CD4-positive, alpha-beta memory T cell (primary cell): Measurements from ENCODE around the gene TNP2. TPM values are rescaled to one million over a fixed set of nuclear protein-coding genes. Genes with fewer than 3 reads are reported as not detected.
A peak's percentile ranks its signal among the peaks of the same experiment; 100 is the strongest.

Experiments used
- CTCF ChIA-PET: fragments of 350-600 bp; sonication (Branson Sonifier 250); formaldehyde crosslinking; loops from one replicate; lab custom pipeline; 2021; ENCODE audit warnings: inconsistent platforms; ENCODE audit not compliant: partially characterized antibody; lab: Charles Lee
- POLR2A ChIA-PET: fragments of 350-600 bp; sonication (Branson Sonifier 250); formaldehyde crosslinking; loops from one replicate; lab custom pipeline; 2021; ENCODE audit not compliant: partially characterized antibody; lab: Charles Lee
- DNase-seq, 5 donors: peaks; one replicate each; pipeline versions ENCODE4 v3.0.0 to v3.0.0-alpha.2; 2020 to 2022; ENCODE audit warnings: mixed read lengths in 1 of 5
- H3K27ac ChIP-seq: one replicate; pipeline ENCODE4 v1.7.0; 2013; ENCODE audit warnings: low read depth, low read length
- H3K27me3 ChIP-seq: 2 replicates; pipeline ENCODE4 v1.7.0; 2013; ENCODE audit warnings: mild to moderate bottlenecking, low read length, moderate library complexity; ENCODE audit not compliant: insufficient read depth
- H3K36me3 ChIP-seq: 2 replicates; pipeline ENCODE4 v1.7.0; 2013; ENCODE audit warnings: mild to moderate bottlenecking, low read length, moderate library complexity; ENCODE audit not compliant: insufficient read depth
- H3K4me1 ChIP-seq: 2 replicates; pipeline ENCODE4 v1.7.0; 2013; ENCODE audit warnings: mild to moderate bottlenecking, low read length, moderate library complexity; ENCODE audit not compliant: insufficient read depth
- H3K4me3 ChIP-seq, 2 donors: one replicate each; pipeline ENCODE4 v1.7.0; 2013; ENCODE audit warnings: low read length in 2 of 2, mild to moderate bottlenecking in 1 of 2
- H3K9me3 ChIP-seq, 2 donors: one replicate each; pipeline ENCODE4 v1.7.0; 2013; ENCODE audit warnings: low read length in 2 of 2, control low read depth in 1 of 2; ENCODE audit not compliant: control insufficient read depth in 1 of 2
- H3K27ac Mint-ChIP-seq, 7 donors: one replicate each; pipeline ENCODE4 v1.8.0; 2020 to 2021; ENCODE audit warnings: mixed read lengths in 7 of 7, mild to moderate bottlenecking in 6 of 7, inconsistent platforms in 3 of 7, moderate library complexity in 3 of 7
- H3K27me3 Mint-ChIP-seq, 2 donors: one replicate each; pipeline ENCODE4 v1.8.0; 2020 to 2021; ENCODE audit warnings: mixed read lengths in 2 of 2
- H3K36me3 Mint-ChIP-seq, 2 donors: one replicate each; pipeline ENCODE4 v1.8.0; 2020 to 2021; ENCODE audit warnings: mixed read lengths in 2 of 2, inconsistent platforms in 1 of 2, mild to moderate bottlenecking in 1 of 2
- H3K4me1 Mint-ChIP-seq, 4 donors: one replicate each; pipeline ENCODE4 v1.8.0; 2020 to 2021; ENCODE audit warnings: mixed read lengths in 4 of 4, mild to moderate bottlenecking in 1 of 4
- H3K4me3 Mint-ChIP-seq, 8 donors: one replicate each; pipeline ENCODE4 v1.8.0; 2020 to 2021; ENCODE audit warnings: mixed read lengths in 8 of 8, mild to moderate bottlenecking in 7 of 8, moderate library complexity in 6 of 8, inconsistent platforms in 3 of 8
- H3K9me3 Mint-ChIP-seq, 8 donors: one replicate each; pipeline ENCODE4 v1.8.0; 2020 to 2021; ENCODE audit warnings: mixed read lengths in 8 of 8, mild to moderate bottlenecking in 5 of 8, inconsistent platforms in 3 of 8, moderate library complexity in 1 of 8
- intact Hi-C: fragments of 100-400 bp; cut with micrococcal nuclease; formaldehyde crosslinking; loops from one replicate; pipeline ENCODE4 v1.15.1; 2023
- polyA plus RNA-seq, 2 donors: library from polyadenylated mRNA; unstranded; fragments of 300-500 nt; fragmentation: Illumina TruSeq; gene quantifications; one replicate each; pipeline ENCODE4 v1.2.3, GENCODE V29; 2021
- total RNA-seq, 2 experiments: library from RNA; stranded (reverse); gene quantifications; one replicate each; pipeline ENCODE4 v1.2.3, GENCODE V29; 2021

The TNP2 gene
- total and polyA plus RNA-seq, 4 experiments from 2014 or later = not detected

DNA sequence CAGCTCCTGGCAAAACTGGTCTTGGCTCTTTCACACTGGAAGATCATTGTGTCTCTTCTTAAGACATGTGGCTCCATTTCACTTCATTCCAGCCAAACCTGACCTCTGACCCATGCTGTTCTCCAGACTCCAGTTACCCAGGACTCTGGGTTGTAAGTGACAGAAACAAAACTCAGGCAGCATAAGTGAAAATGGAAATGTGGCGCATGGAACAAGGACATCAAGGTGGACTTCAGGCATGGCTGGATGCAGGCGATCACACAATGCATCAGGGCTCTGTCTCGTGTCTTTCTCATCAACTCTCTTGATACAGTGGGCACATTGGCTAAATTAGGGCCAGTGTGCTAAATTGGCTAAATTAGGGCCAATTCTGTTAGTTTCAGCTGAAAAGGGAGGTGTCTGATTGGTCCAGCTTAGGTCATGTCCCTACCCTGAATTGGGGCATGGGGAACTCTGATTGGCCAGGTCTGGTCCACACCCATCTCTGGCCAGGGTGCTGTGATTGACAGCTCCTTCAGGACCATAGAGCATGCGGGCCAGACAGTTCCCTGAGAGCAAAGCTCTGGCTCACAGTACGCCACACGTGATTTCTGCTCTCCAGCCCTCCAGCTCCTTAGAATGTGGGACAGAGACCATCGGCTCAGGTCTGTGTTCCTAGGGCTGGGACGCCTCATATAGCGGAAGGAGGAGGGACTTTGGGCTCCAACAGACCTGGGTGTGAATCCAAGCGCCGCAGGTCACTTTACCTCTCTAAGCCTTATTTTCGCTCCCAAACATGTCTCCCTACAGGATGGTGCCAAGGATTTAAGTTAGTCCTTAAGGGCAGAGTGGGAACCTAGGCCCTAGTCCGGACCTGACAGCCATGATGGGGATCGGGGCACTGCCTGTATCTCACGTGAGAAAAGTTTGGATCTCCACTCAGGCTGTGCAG lies 30.6 kb downstream of the TNP2 start:
- Histone ChIP-seq H3K27me3 (no peaks in the 10 kb centered on the region), H3K4me3 (no peak overlapping the region), H3K36me3 (no peaks in the 10 kb centered on the region), H3K9me3 (no peaks in the 10 kb centered on the region), H3K4me1 (peaks cover 44% of the 10 kb centered on the region), H3K27ac (no peak overlapping the region)
- Mint-ChIP-seq H3K9me3 (peaks cover 0 to 1% (median 0%) of the 10 kb centered on the region in 8 donors), H3K27me3 (no peaks in the 10 kb centered on the region), H3K4me1 (peaks cover 21 to 25% (median 24%) of the 10 kb centered on the region in 4 donors), H3K36me3 (no peaks in the 10 kb centered on the region), H3K27ac (no peak overlapping the region), H3K4me3 (no peak overlapping the region)
- ChIA-PET CTCF (interaction anchor here (2.9 kb wide), 1 partner anchor 16 kb away, joined by 9 read pairs; the partner anchor contains the start of gene SOCS1), POLR2A (interaction anchor here (0.8 kb wide), 1 partner anchor 13 kb away, joined by 4 read pairs; no protein-coding TSS in a partner anchor)
- DNase-seq = no peak
- intact Hi-C loops = no loop called here

- H3K4me1 ChIP-seq = peaks cover 61% of the 10 kb centered on the region
- CTCF ChIA-PET = interaction anchor here (1.1 to 2.9 kb wide), 3 partner anchors 12 to 18 kb away, joined by 3 to 9 read pairs (median 5); partner anchors contain the start of gene SOCS1
- H3K27me3 ChIP-seq = no peaks in the 10 kb centered on the region
- no peaks in the 10 kb centered on the region for H3K27me3 Mint-ChIP-seq
- H3K4me3 Mint-ChIP-seq = no peak overlapping the region
- no peaks in the 10 kb centered on the region for H3K36me3 Mint-ChIP-seq
- H3K9me3 ChIP-seq = no peaks in the 10 kb centered on the region
- H3K4me1 Mint-ChIP-seq = peaks cover 33 to 44% (median 38%) of the 10 kb centered on the region in 4 donors
- peaks cover 0 to 1% (median 0%) of the 10 kb centered on the region in 8 donors for H3K9me3 Mint-ChIP-seq
- intact Hi-C loops = no loop called here
- H3K27ac ChIP-seq = no peak overlapping the region
- POLR2A ChIA-PET = interaction anchor here (1.5 to 7.7 kb wide), 2 partner anchors 11 to 20 kb away, joined by 5 to 127 read pairs; partner anchors contain the start of gene SOCS1
- H3K27ac Mint-ChIP-seq = peak overlapping the region in 4 of 7 donors; percentile 6 to 55 (median 39)
- no peak for DNase-seq
- no peaks in the 10 kb centered on the region for H3K36me3 ChIP-seq
- no peak overlapping the region for H3K4me3 ChIP-seq
Measured at GRCh38 chr16:11236461-11237254, 32.5 kb downstream of the TNP2 start.

DNA sequence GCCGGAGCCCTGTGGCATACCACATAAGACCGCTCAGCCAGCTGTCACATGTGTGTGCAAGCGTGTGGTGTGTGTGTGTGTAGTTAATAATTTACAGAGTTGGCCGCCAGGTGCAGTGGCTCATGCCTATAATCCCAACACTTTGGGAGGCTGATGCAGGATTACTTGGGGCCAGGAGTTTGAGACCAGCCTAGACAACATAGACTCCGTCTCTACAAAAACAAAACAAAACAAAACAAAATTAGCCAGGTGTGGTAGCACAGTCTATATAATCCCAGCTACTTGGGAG lies 33.5 kb downstream of the TNP2 start:
- no peak for DNase-seq
- no peaks in the 10 kb centered on the region for H3K36me3 Mint-ChIP-seq
- POLR2A ChIA-PET = interaction anchor here (1.0 to 7.7 kb wide), 3 partner anchors 10 to 21 kb away, joined by 3 to 127 read pairs (median 5); partner anchors contain the start of gene SOCS1
- peaks cover 0 to 1% (median 0%) of the 10 kb centered on the region in 8 donors for H3K9me3 Mint-ChIP-seq
- no peak overlapping the region for H3K27ac ChIP-seq
- peaks cover 34 to 54% (median 44%) of the 10 kb centered on the region in 4 donors for H3K4me1 Mint-ChIP-seq
- peak overlapping the region in 6 of 7 donors; percentile 32 to 93 (median 63) for H3K27ac Mint-ChIP-seq
- CTCF ChIA-PET = interaction anchor here (0.9 to 1.2 kb wide), 3 partner anchors 11 to 19 kb away, joined by 3 to 5 read pairs (median 4); no protein-coding TSS in a partner anchor
- no peaks in the 10 kb centered on the region for H3K27me3 ChIP-seq
- no peak overlapping the region for H3K4me3 ChIP-seq
- H3K36me3 ChIP-seq = no peaks in the 10 kb centered on the region
- H3K4me3 Mint-ChIP-seq = peak overlapping the region in 1 of 8 donors; percentile 8
- H3K4me1 ChIP-seq = peaks cover 59% of the 10 kb centered on the region
- no peaks in the 10 kb centered on the region for H3K9me3 ChIP-seq
- intact Hi-C loops = no loop called here
- no peaks in the 10 kb centered on the region for H3K27me3 Mint-ChIP-seq

GRCh38 chr16:11234884-11235702 lies 34.0 kb downstream of the TNP2 start:
- no peaks in the 10 kb centered on the region for H3K36me3 ChIP-seq
- Mint-ChIP-seq H3K27ac (peak overlapping the region; percentile 39 to 93 (median 81)), H3K36me3 (no peaks in the 10 kb centered on the region), H3K9me3 (peaks cover 0 to 1% (median 0%) of the 10 kb centered on the region in 8 donors), H3K4me3 (peak overlapping the region in 4 of 8 donors; percentile 11 to 67 (median 32)), H3K4me1 (peaks cover 30 to 57% (median 42%) of the 10 kb centered on the region in 4 donors), H3K27me3 (no peaks in the 10 kb centered on the region)
- no peak for DNase-seq
- ChIA-PET POLR2A (interaction anchor here (1.0 to 7.7 kb wide), 5 partner anchors 10 to 562 kb away, joined by 3 to 127 read pairs (median 5); partner anchors contain the start of genes SOCS1 and ZC3H7A), CTCF (interaction anchor here (0.9 to 2.9 kb wide), 4 partner anchors 11 to 20 kb away, joined by 4 to 17 read pairs (median 8); partner anchors contain the start of gene SOCS1)
- intact Hi-C loops = no loop called here
- H3K27me3 ChIP-seq = no peaks in the 10 kb centered on the region
- no peak overlapping the region for H3K4me3 ChIP-seq
- no peak overlapping the region for H3K27ac ChIP-seq
- H3K9me3 ChIP-seq = no peaks in the 10 kb centered on the region
- H3K4me1 ChIP-seq = peaks cover 54% of the 10 kb centered on the region

DNA sequence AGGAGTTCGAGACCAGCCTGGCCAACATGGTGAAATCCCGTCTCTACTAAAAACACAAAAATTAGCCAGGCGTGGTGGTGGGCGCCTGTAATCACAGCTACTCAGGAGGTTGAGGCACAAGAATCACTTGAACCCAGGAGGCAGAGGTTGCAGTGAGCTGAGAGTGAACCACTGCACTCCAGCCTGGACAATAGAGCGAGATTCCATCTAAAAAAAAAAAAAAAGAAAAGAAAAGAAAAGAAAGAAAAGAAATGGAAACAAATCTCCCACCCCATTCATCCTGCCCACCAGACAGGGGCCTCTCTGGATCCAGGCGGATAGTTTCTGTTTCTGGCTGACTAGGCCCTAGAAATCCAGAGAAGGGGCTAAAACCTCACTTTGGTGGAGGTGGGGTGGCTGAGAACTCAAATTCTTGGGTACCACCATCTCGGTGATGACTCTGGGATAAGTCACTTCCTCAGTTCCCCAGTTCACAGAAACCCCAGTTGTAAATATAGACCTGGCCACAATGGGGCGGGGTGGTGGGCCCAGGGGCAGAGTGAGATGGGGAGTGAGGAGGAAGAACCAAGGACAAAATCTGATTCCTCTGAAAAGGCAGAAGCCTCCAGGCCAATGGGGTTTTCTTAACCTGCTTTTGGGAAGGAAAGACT lies 35.3 kb downstream of the TNP2 start:
- H3K36me3 Mint-ChIP-seq = no peaks in the 10 kb centered on the region
- peak overlapping the region; percentile 93 to 97 (median 96) for H3K27ac Mint-ChIP-seq
- peaks cover 33 to 69% (median 51%) of the 10 kb centered on the region in 4 donors for H3K4me1 Mint-ChIP-seq
- no peaks in the 10 kb centered on the region for H3K36me3 ChIP-seq
- peak overlapping the region; percentile 73 for H3K27ac ChIP-seq
- peaks cover 57% of the 10 kb centered on the region for H3K4me1 ChIP-seq
- intact Hi-C loops = loop anchor here (1.0 kb wide), 2 partner anchors 9 to 21 kb away; no protein-coding TSS in a partner anchor
- no peaks in the 10 kb centered on the region for H3K27me3 Mint-ChIP-seq
- peaks cover 0 to 3% (median 0%) of the 10 kb centered on the region in 8 donors for H3K9me3 Mint-ChIP-seq
- POLR2A ChIA-PET = interaction anchor here (1.2 to 7.7 kb wide), 5 partner anchors 10 to 563 kb away, joined by 3 to 127 read pairs (median 23); partner anchors contain the start of genes SOCS1 and ZC3H7A
- no peaks in the 10 kb centered on the region for H3K9me3 ChIP-seq
- H3K27me3 ChIP-seq = no peaks in the 10 kb centered on the region
- H3K4me3 ChIP-seq = peak overlapping the region in 1 of 2 donors; percentile 47
- DNase-seq = peak in 2 of 5 donors; percentile 17 to 54
- CTCF ChIA-PET = interaction anchor here (0.9 to 2.9 kb wide), 5 partner anchors 9 to 21 kb away, joined by 3 to 17 read pairs (median 6); partner anchors contain the start of gene SOCS1
- peak overlapping the region; percentile 60 to 84 (median 76) for H3K4me3 Mint-ChIP-seq
